HCT116 (cell line): ENCODE results near the gene CWH43. TPM values are rescaled to one million over a fixed set of nuclear protein-coding genes. Genes with fewer than 3 reads are reported as not detected.

Experiments
- ATAC-seq: fragments of 200-7000 bp; cut with Tn5 transposase; 2 replicates; pipeline ENCODE4 v1.9.1; 2020; ENCODE audit warnings: mild to moderate bottlenecking, moderate library complexity
- BruUV-seq: library from RNA; stranded (reverse); fragments of 400-500 nt; replicated peaks from 2 replicates; lab custom pipeline; 2021; lab: Mats Ljungman, UMichigan
- CTCF ChIA-PET: fragments of 300-600 bp; sonication (Branson Sonifier 250); formaldehyde crosslinking; loops from one replicate; lab custom pipeline; 2021; ENCODE audit warnings: antibody characterized with exemption; lab: Charles Lee
- POLR2A ChIA-PET: fragments of 300-600, 350-600 bp; sonication (Branson Sonifier 250); formaldehyde crosslinking; loops from one replicate; lab custom pipeline; 2021; ENCODE audit warnings: antibody characterized with exemption; lab: Charles Lee
- RAD21 ChIA-PET, 2 experiments: fragments of 300-600 bp; sonication (Branson Sonifier 250); formaldehyde crosslinking; loops; one replicate each; lab custom pipeline; 2023; ENCODE audit warnings: low total read pairs in 2 of 2; ENCODE audit not compliant: uncharacterized antibody in 2 of 2, unreplicated experiment in 2 of 2, low non-redundant PET in 1 of 2; lab: Charles Lee
- DNase-seq: peaks from one replicate; pipeline ENCODE4 v3.0.0-alpha.2; 2010; ENCODE audit warnings: low read depth, low spot score
- H2AFZ ChIP-seq: fragments of 200-600 bp; shearing (Covaris generic), sonication (generic); 2 replicates; pipeline ENCODE4 v1.6.1; 2017; ENCODE audit warnings: low read depth, mixed run types, mixed read lengths, antibody characterized with exemption, low read length; ENCODE audit not compliant: poor library complexity, severe bottlenecking
- H3K27ac ChIP-seq: 2 replicates; pipeline ENCODE4 v1.5.1; 2012; ENCODE audit warnings: low read depth, low read length
- H3K27me3 ChIP-seq: fragments of 200-600 bp; sonication (generic); 2 replicates; pipeline ENCODE4 v1.6.1; 2016; ENCODE audit warnings: mixed run types, low read length, mixed read lengths; ENCODE audit not compliant: insufficient read depth
- H3K36me3 ChIP-seq, 2 experiments: fragments of 200-500 bp in 1 of 2; fragments of 200-600 bp in 1 of 2; sonication (Bioruptor generic) in 1 of 2; sonication (generic) in 1 of 2; 2 replicates each; pipeline versions ENCODE4 v1.5.1 to v1.6.1; 2014 to 2016; ENCODE audit warnings: low read length in 2 of 2, inconsistent platforms in 1 of 2, mixed read lengths in 1 of 2, mixed run types in 1 of 2; ENCODE audit not compliant: insufficient read depth in 2 of 2, control insufficient read depth in 1 of 2
- H3K4me1 ChIP-seq, 2 experiments: fragments of 200-600 bp in 1 of 2; sonication (generic) in 1 of 2; 2 replicates each; pipeline versions ENCODE4 v1.5.1 to v1.6.1; 2012 to 2017; ENCODE audit warnings: low read length in 2 of 2, inconsistent platforms in 1 of 2, mild to moderate bottlenecking in 1 of 2, mixed read lengths in 1 of 2, mixed run types in 1 of 2, moderate library complexity in 1 of 2; ENCODE audit not compliant: insufficient read depth in 2 of 2, control insufficient read depth in 1 of 2
- H3K4me2 ChIP-seq: fragments of 200-600 bp; sonication (generic); 2 replicates; pipeline ENCODE4 v1.6.1; 2017; ENCODE audit warnings: mixed run types, low read length, mixed read lengths
- H3K4me3 ChIP-seq, 2 experiments: fragments of 200-600 bp in 1 of 2; sonication (generic) in 1 of 2; replicated peaks in 1 of 2; 2 replicates each; pipeline ENCODE4 v1.5.1; 2011 to 2016; ENCODE audit warnings: low read length in 2 of 2, control low read depth in 1 of 2, low read depth in 1 of 2, mild to moderate bottlenecking in 1 of 2, mixed read lengths in 1 of 2, mixed run types in 1 of 2
- H3K79me2 ChIP-seq: fragments of 200-600 bp; sonication (generic); 2 replicates; pipeline ENCODE4 v1.6.1; 2017; ENCODE audit warnings: mild to moderate bottlenecking, mixed run types, low read length, moderate library complexity, mixed read lengths; ENCODE audit not compliant: insufficient read depth
- H3K9ac ChIP-seq: fragments of 200-600 bp; sonication (generic); 2 replicates; pipeline ENCODE4 v1.6.1; 2016; ENCODE audit warnings: low read length, mixed read lengths
- H3K9me2 ChIP-seq: fragments of 200-600 bp; sonication (generic), shearing (Covaris generic); 2 replicates; pipeline ENCODE4 v1.6.1; 2017; ENCODE audit warnings: mixed run types, mild to moderate bottlenecking, moderate library complexity; ENCODE audit not compliant: insufficient read depth
- H3K9me3 ChIP-seq, 2 experiments: fragments of 200-500 bp in 1 of 2; fragments of 200-600 bp in 1 of 2; sonication (Bioruptor generic) in 1 of 2; sonication (generic) in 1 of 2; 2 replicates each; pipeline ENCODE4 v1.6.1; 2014 to 2017; ENCODE audit warnings: low read length in 2 of 2, mixed read lengths in 2 of 2, inconsistent platforms in 1 of 2, low read depth in 1 of 2, mild to moderate bottlenecking in 1 of 2, mixed run types in 1 of 2, moderate library complexity in 1 of 2; ENCODE audit not compliant: control insufficient read depth in 1 of 2, insufficient read depth in 1 of 2
- H4K20me1 ChIP-seq: fragments of 200-600 bp; sonication (generic), shearing (Covaris generic); 2 replicates; pipeline ENCODE4 v1.6.1; 2017; ENCODE audit warnings: mixed run types, mild to moderate bottlenecking, moderate library complexity; ENCODE audit not compliant: insufficient read depth
- CBX3 ChIP-seq: IDR thresholded peaks from 2 replicates; pipeline ENCODE4 v1.6.1; 2012; ENCODE audit warnings: low read depth
- CTCF ChIP-seq, 3 experiments: fragments of 200-600 bp in 1 of 3; sonication (generic) in 1 of 3; IDR thresholded peaks in 2 of 3; conservative IDR thresholded peaks in 1 of 3; 2 replicates each; pipeline ENCODE4 v1.5.1; 2012 to 2017; ENCODE audit warnings: low read depth in 2 of 3, low read length in 2 of 3, antibody characterized with exemption in 1 of 3, borderline replicate concordance in 1 of 3, control low read depth in 1 of 3, mild to moderate bottlenecking in 1 of 3, mixed read lengths in 1 of 3, mixed run types in 1 of 3, moderate library complexity in 1 of 3; ENCODE audit not compliant: insufficient read depth in 1 of 3
- ELF1 ChIP-seq: IDR thresholded peaks from 2 replicates; pipeline ENCODE4 v1.6.1; 2012; ENCODE audit warnings: low read depth, borderline replicate concordance
- FOSL1 ChIP-seq: IDR thresholded peaks from 2 replicates; pipeline ENCODE4 v1.6.1; 2012; ENCODE audit warnings: low read depth
- MAX ChIP-seq: IDR thresholded peaks from 2 replicates; pipeline ENCODE4 v1.6.1; 2012
- POLR2A ChIP-seq: IDR thresholded peaks from 2 replicates; pipeline ENCODE4 v1.7.0; 2011; ENCODE audit warnings: borderline replicate concordance; ENCODE audit not compliant: insufficient read depth, insufficient read length; ENCODE audit errors: extremely low read depth
- RAD21 ChIP-seq: IDR thresholded peaks from 2 replicates; pipeline ENCODE4 v1.6.1; 2012; ENCODE audit warnings: low read depth, mild to moderate bottlenecking
- TCF7L2 ChIP-seq: IDR thresholded peaks from 2 replicates; pipeline ENCODE4 v1.7.0; 2011; ENCODE audit warnings: borderline replicate concordance, inconsistent platforms; ENCODE audit not compliant: insufficient read depth, insufficient read length; ENCODE audit errors: extremely low read depth
- YY1 ChIP-seq: IDR thresholded peaks from 2 replicates; pipeline ENCODE4 v1.6.1; 2011; ENCODE audit warnings: low read length, low read depth, moderate library complexity, mild to moderate bottlenecking; ENCODE audit not compliant: insufficient replicate concordance; ENCODE audit errors: extremely low read depth
- ZFX ChIP-seq: fragments of 450-650 bp; IDR thresholded peaks from 2 replicates; pipeline ENCODE4 v1.6.1; 2017
- intact Hi-C: fragments of 100-400 bp; cut with micrococcal nuclease; formaldehyde crosslinking; loops from 2 replicates; pipeline ENCODE4 v1.10.0; 2022
- total RNA-seq: library from RNA; stranded (reverse); gene quantifications from one replicate; pipeline ENCODE4 v1.2.1, GENCODE V29; 2021; ENCODE audit not compliant: unreplicated experiment

CWH43 gene
- total RNA-seq, 1 experiment from 2014 or later: not detected

DNA sequence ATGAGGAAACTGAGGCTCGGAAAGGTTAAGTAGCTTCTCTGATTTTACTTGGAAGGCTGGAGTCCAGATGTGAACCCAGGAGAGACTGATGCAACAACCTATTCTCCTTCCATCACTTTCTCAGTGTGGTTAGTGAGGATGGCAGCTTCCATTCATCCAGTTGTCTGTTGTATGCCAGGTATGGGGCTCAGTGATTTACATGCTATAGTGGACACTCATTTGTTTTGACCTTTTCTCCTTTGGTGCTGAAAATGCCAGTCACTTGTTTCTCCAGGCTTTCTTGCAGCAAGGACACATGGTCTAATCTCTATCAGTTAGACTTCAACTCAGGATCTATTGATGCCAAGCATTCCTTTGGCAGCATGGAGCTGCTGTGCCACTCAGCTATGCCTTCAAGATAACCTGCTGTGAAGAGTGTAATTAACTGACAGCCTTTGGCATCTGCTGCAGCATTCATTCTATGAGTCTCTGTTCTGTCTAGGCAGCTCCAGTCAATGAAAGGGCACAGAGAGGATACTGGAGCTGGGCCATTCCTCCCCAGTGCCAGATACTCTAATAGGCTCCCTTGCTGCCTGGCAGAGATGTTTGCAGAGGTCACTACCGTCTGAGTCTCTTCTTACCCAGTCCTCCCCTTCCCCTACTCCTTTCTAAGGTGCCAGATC is 11.0 kb upstream of the CWH43 start:
- no peak for ATAC-seq
- RAD21 ChIA-PET: no interaction called here
- intact Hi-C loops: no loop called here
- Histone ChIP-seq H3K9ac (no peak overlapping the region), H3K36me3 (no peaks in the 10 kb centered on the region), H3K4me3 (no peak overlapping the region), H3K9me3 (no peaks in the 10 kb centered on the region), H3K79me2 (no peaks in the 10 kb centered on the region), H3K9me2 (no peaks in the 10 kb centered on the region), H3K4me1 (peaks cover 0 to 10% of the 10 kb centered on the region in 2 experiments; a peak in 2 of 4 replicates), H2AFZ (no peak overlapping the region), H4K20me1 (no peaks in the 10 kb centered on the region), H3K4me2 (no peak overlapping the region), H3K27me3 (peaks cover 17% of the 10 kb centered on the region), H3K27ac (no peak overlapping the region)
- CTCF ChIA-PET: no interaction called here
- no peak for DNase-seq
- no TSS peak for BruUV-seq
- POLR2A ChIA-PET: no interaction called here
- TF ChIP-seq RAD21: no peak
- TF ChIP-seq FOSL1: no peak
- no peak for TF ChIP-seq TCF7L2
- TF ChIP-seq MAX: no peak

GRCh38 chr4:48976041-48976440 is 10.0 kb upstream of the CWH43 start:
- Histone ChIP-seq H3K9me2 (no peaks in the 10 kb centered on the region), H3K4me3 (no peak overlapping the region), H3K4me2 (no peak overlapping the region), H3K79me2 (no peaks in the 10 kb centered on the region)
- no TSS peak for BruUV-seq
- POLR2A ChIA-PET: no interaction called here
- ATAC-seq: no peak
- TF ChIP-seq YY1 (no peak), MAX (no peak), CBX3 (no peak), ZFX (no peak), TCF7L2 (no peak), POLR2A (no peak), CTCF (IDR thresholded peaks at IDR 0.05 in 2 of 3, conservative IDR thresholded peaks at IDR 0.05 in 1 of 3; ENCODE audit: borderline replicate concordance in 1 of 3, insufficient read depth in 1 of 3, low read depth in 2 of 3, low read length in 2 of 3) (no peak), ELF1 (no peak)
- TF ChIP-seq, all 23 proteins: peak for 0
- Histone ChIP-seq H3K4me1 (peaks cover 0 to under 1% of the 10 kb centered on the region in 2 experiments; a peak in 1 of 4 replicates), H2AFZ (no peak overlapping the region), H3K9me3 (no peaks in the 10 kb centered on the region), H3K27me3 (peaks cover 17% of the 10 kb centered on the region), H3K27ac (no peak overlapping the region), H4K20me1 (no peaks in the 10 kb centered on the region), H3K9ac (no peak overlapping the region), H3K36me3 (no peaks in the 10 kb centered on the region)
- ChIA-PET CTCF (no interaction called here), RAD21 (no interaction called here)
- intact Hi-C loops: no loop called here
- DNase-seq: no peak
